Heart right ventricle (tissue), 16 donors: Measurements from ENCODE around the gene CD300LG. TPM values are rescaled to one million over a fixed set of nuclear protein-coding genes. Genes with fewer than 3 reads are reported as not detected.
"Not testable (repeated sequence)": the region's sequence is repeated elsewhere in the genome, so short reads cannot be mapped to it uniquely, and the experiment has no call there.

Experiments
- ATAC-seq, 8 donors: fragments of 200-7000 bp; cut with Tn5 transposase; one replicate each; pipeline ENCODE4 v1.9.1; 2020; ENCODE audit warnings: mild to moderate bottlenecking in 8 of 8, moderate library complexity in 8 of 8, moderate number of reproducible peaks in 1 of 8
- DNase-seq, 2 donors: peaks; one replicate each; pipeline ENCODE4 v3.0.0-alpha.2; 2020
- H3K27ac ChIP-seq, 10 donors: fragments of 200-600 bp; sonication (generic) in 2 of 10; one replicate each; pipeline versions ENCODE4 v1.5.0 to v1.8.0; 2020 to 2022; ENCODE audit warnings: mild to moderate bottlenecking in 3 of 10
- H3K27me3 ChIP-seq, 7 donors: fragments of 200-600 bp; one replicate each; pipeline ENCODE4 v1.8.0; 2021 to 2022; ENCODE audit warnings: mild to moderate bottlenecking in 2 of 7
- H3K36me3 ChIP-seq, 9 donors: fragments of 200-600 bp; sonication (generic) in 1 of 9; one replicate each; pipeline versions ENCODE4 v1.5.0 to v1.8.0; 2020 to 2022; ENCODE audit warnings: mild to moderate bottlenecking in 2 of 9
- H3K4me1 ChIP-seq, 9 donors: fragments of 200-600 bp; sonication (generic) in 1 of 9; one replicate each; pipeline versions ENCODE4 v1.5.0 to v1.8.0; 2020 to 2022; ENCODE audit warnings: mild to moderate bottlenecking in 4 of 9
- H3K4me3 ChIP-seq, 10 donors: fragments of 200-600 bp; sonication (generic) in 2 of 10; one replicate each; pipeline versions ENCODE4 v1.5.0 to v1.8.0; 2020 to 2022; ENCODE audit warnings: mild to moderate bottlenecking in 7 of 10, moderate library complexity in 2 of 10
- H3K9me3 ChIP-seq, 11 donors: fragments of 200-600 bp in 10 of 11; sonication (generic) in 2 of 11; one replicate each; pipeline versions ENCODE4 v1.5.0 to v1.8.0; 2013 to 2022; ENCODE audit warnings: mild to moderate bottlenecking in 2 of 11, control low read depth in 1 of 11, moderate library complexity in 1 of 11
- WGBS, 2 donors: extraction: QIAGEN DNeasy Blood & Tissue Kit; methylation state at CpG; one replicate each; pipeline ENCODE4 v1.1.7; 2013; ENCODE audit warnings: inconsistent platforms in 1 of 2; 5-methylcytosine and 5-hydroxymethylcytosine counted together
- intact Hi-C, 10 donors: fragments of 100-400 bp; cut with DNase I; formaldehyde crosslinking; loops; one replicate each; pipeline versions ENCODE4 v1.11.1 to v1.14.2; 2022
- polyA plus RNA-seq, 2 donors: library from polyadenylated mRNA; stranded (reverse); fragments of 200-250 nt; gene quantifications; one replicate each; pipeline ENCODE4 v1.2.3, GENCODE V29; 2013
- total RNA-seq, 10 donors: library from RNA; stranded (reverse); fragmentation: NEBNext Ultra II Directional in 3 of 10; extraction: Animal tissue kit (Norgen Biotek cat#: 25700) in 3 of 10; gene quantifications; one replicate each; pipeline versions ENCODE4 v1.2.1 to v1.2.4, GENCODE V29; 2021 to 2023
- TF ChIP-seq, protein P1 (sequence below), 9 donors: fragments of 200-600 bp; sonication (generic) in 2 of 9; IDR thresholded peaks; one replicate each; pipeline versions ENCODE4 v1.5.0 to v1.8.0; 2021 to 2022; ENCODE audit warnings: antibody characterized with exemption in 9 of 9, mild to moderate bottlenecking in 5 of 9, moderate library complexity in 1 of 9
- donor health status: Arrhythmogenic right ventricular cardiomyopathy.
- donor health status: ischemic (EF 13 %, LVEDD 7.1; RV severe dilation, severe dysfunction).
- donor health status: healthy with polysubstance abuse.
- donor health status: DM: no; HTN: yes; CAD: no.
- donor health status: DM: no; HTN: no; CAD: no.
- donor health status: ischemic (EF 25% LVEDD 6.9; RV normal size, moderate dysfunction).
- donor health status: ischemic (EF 25% LVEDD 5.7; RV mildly dilated, moderate dysfunction).
- donor health status: healthy.
- donor health status: DM: yes; HTN: yes; CAD: no.
- donor health status: Ischemic cardiomyopathy.
- donor health status: ischemic (EF 35%, LVEDD 5.7; RV mildly dilated, moderate dysfunction).
- donor health status: nonischemic (EF 11% LVEDD 7.7; RV severe dilation, severe dysfunction).
- donor health status: DM: yes; HTN: yes; CAD: no.
- donor health status: PGD.
- donor health status: ischemic (EF 29% LVEDD 5.4; RV normal size, mild dysfunction).
- donor health status: nonischemic (EF 23%, LVEDD 6.1; RV moderate dilation, normal function).

Gene CD300LG
- total and polyA plus RNA-seq, 12 donors = 3.8 to 70.9 (median 14.5) TPM

DNA sequence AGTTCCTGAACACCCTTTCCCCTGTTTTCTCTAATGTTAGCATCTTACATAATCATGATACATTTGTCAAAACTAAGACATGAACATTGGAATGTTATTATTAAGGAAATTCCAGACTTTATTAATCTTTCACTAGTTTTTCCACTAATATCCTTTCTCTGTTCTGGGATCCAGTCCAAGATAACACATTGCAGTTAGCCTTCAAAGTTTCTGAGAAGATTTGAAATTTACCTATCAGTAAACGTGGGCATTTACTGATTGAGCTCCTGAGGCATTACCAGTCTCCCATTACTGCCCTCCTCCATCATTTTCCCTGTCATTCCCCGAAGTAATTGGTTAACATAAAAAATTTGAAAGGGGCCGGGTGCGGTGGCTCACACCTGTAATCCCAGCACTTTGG is 5.7 kb upstream of the CD300LG start:
- Histone ChIP-seq H3K27ac (no peak overlapping the region), H3K36me3 (no peaks in the 10 kb centered on the region), H3K27me3 (no peaks in the 10 kb centered on the region), H3K4me3 (no peak overlapping the region), H3K9me3 (no peaks in the 10 kb centered on the region), H3K4me1 (peaks cover 0 to 22% (median 15%) of the 10 kb centered on the region in 9 donors)
- WGBS, 2 donors = 74 to 82% methylated on average over 4 of the region's 4 CpGs
- TF ChIP-seq, protein P1, sequence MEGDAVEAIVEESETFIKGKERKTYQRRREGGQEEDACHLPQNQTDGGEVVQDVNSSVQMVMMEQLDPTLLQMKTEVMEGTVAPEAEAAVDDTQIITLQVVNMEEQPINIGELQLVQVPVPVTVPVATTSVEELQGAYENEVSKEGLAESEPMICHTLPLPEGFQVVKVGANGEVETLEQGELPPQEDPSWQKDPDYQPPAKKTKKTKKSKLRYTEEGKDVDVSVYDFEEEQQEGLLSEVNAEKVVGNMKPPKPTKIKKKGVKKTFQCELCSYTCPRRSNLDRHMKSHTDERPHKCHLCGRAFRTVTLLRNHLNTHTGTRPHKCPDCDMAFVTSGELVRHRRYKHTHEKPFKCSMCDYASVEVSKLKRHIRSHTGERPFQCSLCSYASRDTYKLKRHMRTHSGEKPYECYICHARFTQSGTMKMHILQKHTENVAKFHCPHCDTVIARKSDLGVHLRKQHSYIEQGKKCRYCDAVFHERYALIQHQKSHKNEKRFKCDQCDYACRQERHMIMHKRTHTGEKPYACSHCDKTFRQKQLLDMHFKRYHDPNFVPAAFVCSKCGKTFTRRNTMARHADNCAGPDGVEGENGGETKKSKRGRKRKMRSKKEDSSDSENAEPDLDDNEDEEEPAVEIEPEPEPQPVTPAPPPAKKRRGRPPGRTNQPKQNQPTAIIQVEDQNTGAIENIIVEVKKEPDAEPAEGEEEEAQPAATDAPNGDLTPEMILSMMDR (IDR thresholded peaks at IDR 0.05) = no peak
- intact Hi-C loops = loop anchor here in 7 of 10 donors (10.0 kb wide), 3 partner anchors 56 to 156 kb away; partner anchors contain the start of gene CFAP97D1 (in 2 of the 7)
- DNase-seq = no peak
- no peak for ATAC-seq

DNA sequence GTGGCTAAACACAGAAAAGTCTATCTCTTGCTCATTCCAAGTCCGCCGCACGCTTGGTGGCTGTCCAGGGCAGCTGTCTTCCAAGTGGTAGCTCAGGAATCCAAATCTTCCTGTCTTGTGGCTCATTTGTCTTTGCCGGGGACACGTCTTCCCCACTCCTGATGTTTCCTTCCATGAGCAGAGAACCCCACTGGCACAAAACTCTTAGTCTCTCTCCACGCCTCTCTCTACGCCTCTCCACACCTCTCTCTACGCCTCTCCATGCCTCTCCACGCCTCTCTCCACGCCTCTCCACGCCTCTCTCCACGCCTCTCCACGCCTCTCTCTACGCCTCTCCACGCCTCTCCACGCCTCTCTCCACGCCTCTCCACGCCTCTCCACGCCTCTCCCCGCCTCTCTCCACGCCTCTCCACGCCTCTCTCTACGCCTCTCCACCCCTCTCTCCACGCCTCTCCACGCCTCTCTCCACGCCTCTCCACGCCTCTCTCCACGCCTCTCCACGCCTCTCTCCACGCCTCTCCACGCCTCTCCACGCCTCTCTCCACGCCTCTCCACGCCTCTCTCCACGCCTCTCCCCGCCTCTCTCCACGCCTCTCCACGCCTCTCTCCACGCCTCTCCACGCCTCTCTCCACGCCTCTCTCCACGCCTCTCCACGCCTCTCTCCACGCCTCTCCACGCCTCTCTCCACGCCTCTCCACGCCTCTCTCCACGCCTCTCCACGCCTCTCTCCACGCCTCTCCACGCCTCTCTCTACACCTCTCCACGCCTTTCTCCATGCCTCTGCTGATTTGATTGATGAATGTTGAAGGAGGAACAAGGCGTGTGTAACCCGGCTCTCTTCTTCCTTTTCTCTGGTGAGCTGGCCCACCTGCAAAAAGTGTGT is 4.6 kb upstream of the CD300LG start:
- not testable (repeated sequence) for H3K9me3 ChIP-seq, H3K36me3 ChIP-seq, H3K4me3 ChIP-seq, ATAC-seq, H3K27me3 ChIP-seq, H3K27ac ChIP-seq, DNase-seq
- intact Hi-C loops = loop anchor here in 7 of 10 donors (10.0 kb wide), 3 partner anchors 58 to 158 kb away; partner anchors contain the start of gene CFAP97D1 (in 2 of the 7)
- H3K4me1 ChIP-seq = peaks cover 0 to 28% (median 21%) of the 10 kb centered on the region in 9 donors
- WGBS, 2 donors = 91 to 92% methylated on average over 37 to 54 of the region's 54 CpGs

DNA sequence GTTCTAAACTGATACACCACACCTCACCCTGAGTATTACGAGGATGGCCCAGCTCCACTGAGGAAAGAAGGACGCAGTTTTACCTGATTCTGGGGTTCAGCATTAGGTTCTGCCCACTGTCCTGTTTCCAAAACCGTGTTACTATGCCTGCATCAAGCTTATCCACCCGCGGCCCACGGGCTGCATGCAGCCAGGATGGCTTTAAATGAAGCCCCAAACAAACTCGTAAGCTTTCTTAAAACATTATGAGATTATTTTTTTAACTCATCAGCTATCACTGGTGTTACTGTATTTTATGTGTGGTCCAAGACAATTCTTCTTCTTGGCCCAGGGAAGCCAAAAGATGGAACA is 4.0 kb upstream of the CD300LG start:
- H3K9me3 ChIP-seq = no peaks in the 10 kb centered on the region
- no peak overlapping the region for H3K4me3 ChIP-seq
- H3K4me1 ChIP-seq = peaks cover 0 to 28% (median 21%) of the 10 kb centered on the region in 9 donors
- no peaks in the 10 kb centered on the region for H3K27me3 ChIP-seq
- no peak overlapping the region for H3K27ac ChIP-seq
- no peak for ATAC-seq
- intact Hi-C loops = loop anchor here in 7 of 10 donors (10.0 kb wide), 3 partner anchors 58 to 158 kb away; partner anchors contain the start of gene CFAP97D1 (in 2 of the 7)
- WGBS, 2 donors = 79 to 85% methylated on average over 7 of the region's 7 CpGs
- TF ChIP-seq, protein P1 (IDR thresholded peaks at IDR 0.05) = no peak
- no peak for DNase-seq
- H3K36me3 ChIP-seq = no peaks in the 10 kb centered on the region

DNA sequence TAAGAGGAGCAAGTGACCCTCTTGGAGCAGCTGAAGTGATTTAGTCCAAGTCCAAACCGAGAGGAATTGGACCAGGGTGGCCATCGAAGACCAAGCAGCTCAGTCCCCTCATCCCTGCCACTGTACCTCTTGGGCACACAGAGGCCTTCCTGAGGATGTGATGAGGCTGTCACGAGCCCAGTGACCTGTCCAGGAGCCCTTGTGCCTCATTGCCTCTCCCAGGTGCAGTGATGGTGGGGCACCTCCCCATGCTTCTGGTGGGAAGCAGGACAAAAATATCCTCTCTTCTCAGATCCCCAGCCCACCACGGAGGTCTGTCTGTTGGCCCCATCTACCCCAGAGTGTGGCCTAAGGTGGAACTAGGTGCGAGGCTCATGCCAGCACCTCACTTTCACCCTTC is 2.7 kb upstream of the CD300LG start:
- Histone ChIP-seq H3K4me1 (peaks cover 0 to 39% (median 21%) of the 10 kb centered on the region in 9 donors), H3K9me3 (no peaks in the 10 kb centered on the region), H3K36me3 (no peaks in the 10 kb centered on the region), H3K27me3 (no peaks in the 10 kb centered on the region), H3K4me3 (no peak overlapping the region), H3K27ac (no peak overlapping the region)
- WGBS, 2 donors = 89 to 94% methylated on average over 5 of the region's 5 CpGs
- ATAC-seq = no peak
- intact Hi-C loops = loop anchor here in 7 of 10 donors (10.0 kb wide), 3 partner anchors 59 to 159 kb away; partner anchors contain the start of gene CFAP97D1 (in 2 of the 7)
- TF ChIP-seq, protein P1 (IDR thresholded peaks at IDR 0.05) = no peak
- DNase-seq = no peak
